Stromal cell of bone marrow (primary cell): ENCODE measurements around the gene SORCS2.

Experiments
- DNase-seq: peaks from one replicate; pipeline ENCODE4 v3.0.0-alpha.2; 2012; ENCODE audit warnings: low read depth

SORCS2 gene

GRCh38 chr4:7746351-7747061 is 554.2 kb downstream of the SORCS2 start:
- no peak for DNase-seq

- DNase-seq: no peak
These were observed 554.7 kb downstream of the SORCS2 start for GRCh38 chr4:7747062-7747385.

- no peak for DNase-seq
These were observed 555.2 kb downstream of the SORCS2 start for GRCh38 chr4:7747566-7747965.

GRCh38 chr4:7750523-7750922 is 558.2 kb downstream of the SORCS2 start:
- peak; percentile 8 for DNase-seq

- DNase-seq: no peak
These were observed 558.6 kb downstream of the SORCS2 start for GRCh38 chr4:7750972-7751371.

- no peak for DNase-seq
These were observed 560.3 kb downstream of the SORCS2 start for GRCh38 chr4:7752649-7753048.

GRCh38 chr4:7753271-7753670 is 560.9 kb downstream of the SORCS2 start:
- no peak for DNase-seq

- no peak for DNase-seq
These were observed 561.7 kb downstream of the SORCS2 start for GRCh38 chr4:7753931-7754465.

GRCh38 chr4:7754565-7755262 is 562.4 kb downstream of the SORCS2 start:
- DNase-seq: no peak

- no peak for DNase-seq
These were observed 563.2 kb downstream of the SORCS2 start for GRCh38 chr4:7755561-7755960.

- no peak for DNase-seq
These were observed 563.7 kb downstream of the SORCS2 start for GRCh38 chr4:7756071-7756470.

GRCh38 chr4:7756561-7757355 is 564.4 kb downstream of the SORCS2 start:
- DNase-seq: no peak

GRCh38 chr4:7757501-7758471 is 565.4 kb downstream of the SORCS2 start:
- DNase-seq: no peak

- no peak for DNase-seq
These were observed 566.1 kb downstream of the SORCS2 start for GRCh38 chr4:7758476-7758875.

- DNase-seq: no peak
These were observed 566.9 kb downstream of the SORCS2 start for GRCh38 chr4:7759216-7759615.

GRCh38 chr4:7759635-7760034 is 567.3 kb downstream of the SORCS2 start:
- DNase-seq: no peak

GRCh38 chr4:7760228-7760627 is 567.9 kb downstream of the SORCS2 start:
- DNase-seq: no peak

- no peak for DNase-seq
These were observed 568.4 kb downstream of the SORCS2 start for GRCh38 chr4:7760706-7761105.

GRCh38 chr4:7761312-7761711 is 569.0 kb downstream of the SORCS2 start:
- DNase-seq: no peak

- DNase-seq: peak; percentile 13
These were observed 569.4 kb downstream of the SORCS2 start for GRCh38 chr4:7761720-7762119.

- no peak for DNase-seq
These were observed 570.2 kb downstream of the SORCS2 start for GRCh38 chr4:7762376-7763030.
